Measurements from ENCODE around the gene MATCAP1. TPM values are rescaled to one million over a fixed set of nuclear protein-coding genes. Genes with fewer than 3 reads are reported as not detected.

The MATCAP1 gene
- total and polyA plus RNA-seq, 2 of the 13 experiments (the other 11 are each of a cell fraction or from before 2014, with no cell fraction given) = 11.2 to 24.5 TPM

DNA sequence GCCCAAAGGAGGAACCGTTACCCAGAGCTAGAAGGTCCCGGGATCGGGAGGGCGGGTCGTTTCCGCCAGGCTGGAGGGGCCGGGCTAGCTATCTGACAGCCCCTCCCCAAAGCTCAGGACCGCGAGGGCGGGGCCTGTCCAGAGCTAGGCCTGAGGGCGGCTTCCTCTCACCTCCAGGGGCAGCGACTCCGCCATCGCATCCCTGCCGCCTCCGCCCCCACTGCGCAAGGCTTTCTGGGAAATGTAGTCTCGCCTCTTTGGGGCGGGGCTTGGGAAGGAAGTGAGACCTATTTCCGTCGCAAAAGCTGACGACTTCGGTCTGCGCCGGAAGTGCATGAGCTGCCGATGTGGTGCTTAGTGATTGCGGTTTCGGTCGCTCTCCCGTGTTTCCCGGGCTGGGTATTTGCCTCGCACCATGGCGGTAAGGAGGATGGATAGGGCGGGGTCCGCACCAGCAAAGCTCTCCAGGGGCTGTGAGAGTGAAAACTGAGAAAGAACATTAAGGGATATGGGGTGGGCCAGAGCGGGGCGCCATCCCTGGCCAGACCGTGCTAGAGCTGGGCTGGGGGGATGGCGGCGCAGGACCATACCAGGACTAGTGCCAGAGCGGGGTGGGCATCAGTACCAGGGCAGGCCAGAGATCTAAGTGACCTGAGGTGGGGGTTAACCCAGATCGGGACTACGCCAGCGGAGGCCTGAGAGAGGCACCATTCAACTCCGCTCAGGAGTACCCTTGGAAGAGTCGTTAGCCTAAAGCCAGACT, 43.2 kb upstream of the MATCAP1 start, which contains the start of gene TMEM208 (continued):
- TF ChIP-seq ZNF318 (CRISPR knock-in tag; IDR thresholded peaks at IDR 0.05) (peak; percentile 38; the same call in 1 of the 2 replicates), ZNF10 (CRISPR knock-in tag; IDR thresholded peaks at IDR 0.05; ENCODE audit: borderline replicate concordance, low read depth) (no peak), FOXK1 (CRISPR knock-in tag; IDR thresholded peaks at IDR 0.05; ENCODE audit: borderline replicate concordance, low read depth) (peak; percentile 99), REL (CRISPR knock-in tag; conservative IDR thresholded peaks at IDR 0.05) (no peak; the same call in 1 of the 2 replicates), FOXA1 (IDR thresholded peaks at IDR 0.05) (no peak), FOXA1 (CRISPR knock-in tag; IDR thresholded peaks at IDR 0.05) (no peak; the same call in 1 of the 2 replicates), ZNF749 (CRISPR knock-in tag; IDR thresholded peaks at IDR 0.05; ENCODE audit: borderline replicate concordance) (no peak), ZNF142 (CRISPR knock-in tag; IDR thresholded peaks at IDR 0.05) (peak; percentile 80; the same call in 1 of the 2 replicates), SRSF1 (optimal IDR thresholded peaks at IDR 0.05; ENCODE audit: low read depth, low read length) (peak; percentile 87), ZNF883 (CRISPR knock-in tag; IDR thresholded peaks at IDR 0.05; ENCODE audit: not compliant biosample characterization) (peak; percentile 58)
- TF ChIP-seq, protein P1, sequence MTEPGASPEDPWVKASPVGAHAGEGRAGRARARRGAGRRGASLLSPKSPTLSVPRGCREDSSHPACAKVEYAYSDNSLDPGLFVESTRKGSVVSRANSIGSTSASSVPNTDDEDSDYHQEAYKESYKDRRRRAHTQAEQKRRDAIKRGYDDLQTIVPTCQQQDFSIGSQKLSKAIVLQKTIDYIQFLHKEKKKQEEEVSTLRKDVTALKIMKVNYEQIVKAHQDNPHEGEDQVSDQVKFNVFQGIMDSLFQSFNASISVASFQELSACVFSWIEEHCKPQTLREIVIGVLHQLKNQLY (CRISPR knock-in tag; IDR thresholded peaks at IDR 0.05) = no peak; the same call in 1 of the 2 replicates
- TF ChIP-seq, protein P2, sequence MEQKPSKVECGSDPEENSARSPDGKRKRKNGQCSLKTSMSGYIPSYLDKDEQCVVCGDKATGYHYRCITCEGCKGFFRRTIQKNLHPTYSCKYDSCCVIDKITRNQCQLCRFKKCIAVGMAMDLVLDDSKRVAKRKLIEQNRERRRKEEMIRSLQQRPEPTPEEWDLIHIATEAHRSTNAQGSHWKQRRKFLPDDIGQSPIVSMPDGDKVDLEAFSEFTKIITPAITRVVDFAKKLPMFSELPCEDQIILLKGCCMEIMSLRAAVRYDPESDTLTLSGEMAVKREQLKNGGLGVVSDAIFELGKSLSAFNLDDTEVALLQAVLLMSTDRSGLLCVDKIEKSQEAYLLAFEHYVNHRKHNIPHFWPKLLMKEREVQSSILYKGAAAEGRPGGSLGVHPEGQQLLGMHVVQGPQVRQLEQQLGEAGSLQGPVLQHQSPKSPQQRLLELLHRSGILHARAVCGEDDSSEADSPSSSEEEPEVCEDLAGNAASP (CRISPR knock-in tag; IDR thresholded peaks at IDR 0.05; ENCODE audit: borderline replicate concordance) = peak; percentile 90

Data from HepG2 (cell line).